IMR-90 (cell line): ENCODE measurements around the gene DAPK1. TPM values are rescaled to one million over a fixed set of nuclear protein-coding genes. Genes with fewer than 3 reads are reported as not detected.

Source experiments
- ATAC-seq: fragments of 200-7000 bp; cut with Tn5 transposase; 2 replicates; pipeline ENCODE4 v1.9.1; 2020; ENCODE audit warnings: low read depth, mild to moderate bottlenecking, moderate library complexity
- BruUV-seq: library from RNA; stranded (reverse); fragments of 400-500 nt; replicated peaks from 2 replicates; lab custom pipeline; 2021; lab: Mats Ljungman, UMichigan
- CTCF ChIA-PET: fragments of 300-600 bp; formaldehyde crosslinking; extraction: SDS; loops from one replicate; lab custom pipeline; 2021; ENCODE audit warnings: antibody characterized with exemption; lab: Yijun Ruan, JAX
- POLR2A ChIA-PET: fragments of 300-600 bp; sonication (Branson Sonifier 250); formaldehyde crosslinking; loops from one replicate; lab custom pipeline; 2022; ENCODE audit warnings: antibody characterized with exemption; ENCODE audit not compliant: unreplicated experiment; lab: Charles Lee
- DNase-seq: peaks from one replicate; pipeline ENCODE4 v3.0.0; 2013
- H2AFZ ChIP-seq: replicated peaks from 2 replicates; pipeline ENCODE3; 2013; ENCODE audit warnings: low read length, mild to moderate bottlenecking; ENCODE audit not compliant: poor library complexity
- H2AK5ac ChIP-seq: 2 replicates; pipeline ENCODE4 v1.6.1; 2013; ENCODE audit warnings: low read depth, low read length, inconsistent platforms
- H2AK9ac ChIP-seq: replicated peaks from 2 replicates; pipeline ENCODE3; 2013; ENCODE audit warnings: mild to moderate bottlenecking, low read depth, low read length, moderate library complexity; ENCODE audit not compliant: poor library complexity
- H2BK120ac ChIP-seq: 2 replicates; pipeline ENCODE4 v1.6.1; 2013; ENCODE audit warnings: low read depth, low read length, inconsistent platforms
- H2BK15ac ChIP-seq: 3 replicates; pipeline ENCODE4 v1.6.1; 2013; ENCODE audit warnings: low read depth, low read length, inconsistent platforms
- H2BK20ac ChIP-seq: 2 replicates; pipeline ENCODE4 v1.6.1; 2013; ENCODE audit warnings: low read depth, mild to moderate bottlenecking, inconsistent platforms, low read length, moderate library complexity
- H2BK5ac ChIP-seq: 2 replicates; pipeline ENCODE4 v1.6.1; 2013; ENCODE audit warnings: mild to moderate bottlenecking, low read depth, low read length, inconsistent platforms; ENCODE audit not compliant: poor library complexity, severe bottlenecking
- H3K14ac ChIP-seq: replicated peaks from 2 replicates; pipeline ENCODE4 v1.6.1; 2013; ENCODE audit warnings: low read depth, low read length, inconsistent platforms
- H3K18ac ChIP-seq: 2 replicates; pipeline ENCODE4 v1.6.1; 2013; ENCODE audit warnings: low read depth, low read length, control low read depth
- H3K23ac ChIP-seq: 2 replicates; pipeline ENCODE4 v1.6.1; 2013; ENCODE audit warnings: low read depth, low read length, inconsistent platforms
- H3K27ac ChIP-seq: 2 replicates; pipeline ENCODE4 v1.5.1; 2013; ENCODE audit warnings: mild to moderate bottlenecking, control low read depth, low read length; ENCODE audit not compliant: insufficient read depth
- H3K27me3 ChIP-seq: 2 replicates; pipeline ENCODE4 v1.6.1; 2013; ENCODE audit warnings: low read length; ENCODE audit not compliant: control insufficient read depth, insufficient read depth
- H3K36me3 ChIP-seq: 2 replicates; pipeline ENCODE4 v1.6.1; 2013; ENCODE audit warnings: low read length, mixed read lengths; ENCODE audit not compliant: control insufficient read depth, insufficient read depth
- H3K4ac ChIP-seq: 2 replicates; pipeline ENCODE4 v1.6.1; 2013; ENCODE audit warnings: low read depth, low read length, inconsistent platforms
- H3K4me1 ChIP-seq: 2 replicates; pipeline ENCODE4 v1.6.1; 2013; ENCODE audit warnings: low read length, mixed read lengths; ENCODE audit not compliant: control insufficient read depth, insufficient read depth
- H3K4me2 ChIP-seq: 2 replicates; pipeline ENCODE4 v1.6.1; 2013; ENCODE audit warnings: low read depth, mild to moderate bottlenecking, control low read depth, low read length, moderate library complexity
- H3K4me3 ChIP-seq: 2 replicates; pipeline ENCODE4 v1.5.1; 2013; ENCODE audit warnings: low read depth, mild to moderate bottlenecking, control low read depth, low read length, moderate library complexity; ENCODE audit not compliant: insufficient read depth
- H3K56ac ChIP-seq: 2 replicates; pipeline ENCODE4 v1.6.1; 2013; ENCODE audit warnings: low read length, inconsistent platforms; ENCODE audit not compliant: insufficient read depth; ENCODE audit errors: extremely low read depth
- H3K79me1 ChIP-seq, 2 experiments: 2 replicates each; pipeline ENCODE4 v1.6.1; 2013; ENCODE audit warnings: low read length in 2 of 2, inconsistent platforms in 1 of 2, low read depth in 1 of 2
- H3K9ac ChIP-seq: 2 replicates; pipeline ENCODE4 v1.6.1; 2013; ENCODE audit warnings: low read depth, low read length, control low read depth
- H3K9me1 ChIP-seq: 2 replicates; pipeline ENCODE4 v1.6.1; 2013; ENCODE audit warnings: low read length, inconsistent platforms; ENCODE audit not compliant: insufficient read depth
- H3K9me3 ChIP-seq: 2 replicates; pipeline ENCODE4 v1.6.1; 2013; ENCODE audit warnings: low read length; ENCODE audit not compliant: control insufficient read depth, insufficient read depth
- H4K20me1 ChIP-seq: 2 replicates; pipeline ENCODE4 v1.6.1; 2013; ENCODE audit warnings: low read length, inconsistent platforms; ENCODE audit not compliant: insufficient read depth
- H4K5ac ChIP-seq: 2 replicates; pipeline ENCODE4 v1.6.1; 2013; ENCODE audit warnings: mild to moderate bottlenecking, low read depth, low read length, control low read depth
- H4K8ac ChIP-seq, 2 experiments: 2 replicates each; pipeline ENCODE4 v1.6.1; 2013; ENCODE audit warnings: low read depth in 2 of 2, low read length in 2 of 2, control low read depth in 1 of 2, inconsistent platforms in 1 of 2
- H4K91ac ChIP-seq: 2 replicates; pipeline ENCODE4 v1.6.1; 2013; ENCODE audit warnings: low read depth, low read length, inconsistent platforms; ENCODE audit not compliant: insufficient read depth
- BHLHE40 ChIP-seq: fragments of 150-350 bp; IDR thresholded peaks from 2 replicates; pipeline ENCODE4 v1.6.1; 2016; ENCODE audit warnings: mild to moderate bottlenecking, low read depth, low read length
- CEBPB ChIP-seq: IDR thresholded peaks from 2 replicates; pipeline ENCODE4 v1.6.1; 2012; ENCODE audit warnings: low read depth, low read length, improper control_type of control experiment
- WGBS, 2 experiments: methylation state at CpG; one replicate each; pipeline versions ENCODE4 v1.1.5 to v1.1.7; 2013; ENCODE audit warnings: missing lambda C conversion rate in 2 of 2; ENCODE audit not compliant: insufficient read length in 1 of 2; ENCODE audit errors: extremely low coverage in 2 of 2; 5-methylcytosine and 5-hydroxymethylcytosine counted together
- dilution Hi-C: fragments of 300-500 bp; cut with HindIII; formaldehyde crosslinking; loops from one replicate; pipeline ENCODE4 v1.14.3; 2018; ENCODE audit warnings: low sequenced_read_pairs; ENCODE audit not compliant: unreplicated experiment
- in situ Hi-C: fragments of 300-500 bp; cut with MboI; formaldehyde crosslinking; loops from 3 replicates; pipeline ENCODE4 v1.14.3; 2019; ENCODE audit warnings: low sequenced_read_pairs, inconsistent platforms, mixed read lengths
- intact Hi-C: fragments of 100-400 bp; cut with micrococcal nuclease; formaldehyde crosslinking; loops from 2 replicates; pipeline ENCODE4 v1.10.0; 2022
- polyA plus RNA-seq, 3 experiments: library from polyadenylated mRNA; depleted of rRNA; stranded (reverse); fragments of >200 nt; gene quantifications; 2 replicates each; pipeline ENCODE4 v1.2.3, GENCODE V29; 2012; ENCODE audit warnings: low replicate concordance in 1 of 3
- total RNA-seq: library from RNA; depleted of rRNA; stranded (reverse); fragments of >200 nt; gene quantifications from 2 replicates; pipeline ENCODE4 v1.2.3, GENCODE V29; 2012

DAPK1 gene
- total and polyA plus RNA-seq, 2 of the 4 experiments (the other 2 are of a cell fraction) = under 0.01 to 0.03 TPM

DNA sequence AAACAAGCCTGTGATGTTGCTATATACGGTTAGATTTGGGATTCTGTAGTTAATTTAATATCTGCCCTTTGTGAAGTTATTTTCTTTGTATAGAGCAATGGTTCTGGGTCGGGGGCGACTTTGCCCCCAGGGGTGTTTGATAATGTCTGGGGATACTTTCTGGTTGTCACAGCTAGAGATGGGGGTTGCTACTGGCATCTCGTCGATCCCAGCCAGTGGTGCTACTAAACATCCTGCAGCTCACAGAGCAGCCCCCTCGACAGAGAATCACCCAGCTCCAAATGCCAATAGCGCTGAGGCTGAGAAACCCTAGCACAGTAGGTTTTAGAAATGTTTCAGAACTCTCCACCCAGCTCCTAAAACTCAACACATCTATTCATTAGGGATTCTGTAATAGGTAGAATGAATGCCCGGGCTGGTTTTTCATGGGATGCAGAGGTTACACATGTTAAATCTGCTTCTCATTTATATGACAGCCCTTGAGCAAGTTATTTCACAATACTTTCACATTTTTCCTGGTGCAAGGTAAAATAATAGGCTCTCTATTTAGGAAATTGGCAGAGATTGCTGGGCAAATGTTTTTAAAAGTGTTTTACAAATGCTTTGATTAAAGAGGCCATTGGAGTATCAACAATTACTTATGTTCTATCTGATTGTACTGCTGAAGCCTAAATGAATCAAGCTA, 153.1 kb downstream of the DAPK1 start:
- intact Hi-C loops = no loop called here
- dilution Hi-C loops = no loop called here
- no peak overlapping the region for H2BK20ac ChIP-seq
- H4K8ac ChIP-seq = no peak overlapping the region
- no peak overlapping the region for H3K27ac ChIP-seq
- no peak for ATAC-seq
- no TSS peak for BruUV-seq
- no peak overlapping the region for H3K23ac ChIP-seq
- no CpG with 5 or more reads among the region's 8 CpGs for WGBS, 2 experiments
- no peak overlapping the region for H2AK5ac ChIP-seq
- no peak overlapping the region for H2BK15ac ChIP-seq
- H2AFZ ChIP-seq = no peak overlapping the region
- no peaks in the 10 kb centered on the region; the same call in 1 of the 2 replicates for H3K4me1 ChIP-seq
- in situ Hi-C loops = no loop called here
- H2AK9ac ChIP-seq = no peak overlapping the region
- H3K18ac ChIP-seq = no peak overlapping the region
- H3K9ac ChIP-seq = no peak overlapping the region
- H3K14ac ChIP-seq = no peak overlapping the region
- no peak overlapping the region for H2BK120ac ChIP-seq
- no peaks in the 10 kb centered on the region for H3K79me1 ChIP-seq
- no peak overlapping the region for H4K5ac ChIP-seq
- DNase-seq = no peak
- no peak overlapping the region for H4K91ac ChIP-seq
- H4K20me1 ChIP-seq = no peaks in the 10 kb centered on the region
- H3K4me3 ChIP-seq = no peak overlapping the region
- POLR2A ChIA-PET = no interaction called here
- CTCF ChIA-PET = interaction anchor here (0.6 kb wide), 1 partner anchor 350 kb away, joined by 3 read pairs; no protein-coding TSS in a partner anchor
- no peak overlapping the region for H2BK5ac ChIP-seq
- no peaks in the 10 kb centered on the region for H3K9me3 ChIP-seq
- no peaks in the 10 kb centered on the region for H3K36me3 ChIP-seq
- H3K9me1 ChIP-seq = no peaks in the 10 kb centered on the region
- TF ChIP-seq BHLHE40 (no peak), CEBPB (peak; percentile 59)
- H3K4me2 ChIP-seq = no peak overlapping the region
- H3K27me3 ChIP-seq = peaks cover 11% of the 10 kb centered on the region
- H3K4ac ChIP-seq = no peak overlapping the region
- H3K56ac ChIP-seq = no peak overlapping the region
